ENCODE results near the gene PLD1.
A peak's percentile ranks its signal among the peaks of the same experiment; 100 is the strongest.
"Not testable (repeated sequence)": the region's sequence is repeated elsewhere in the genome, so short reads cannot be mapped to it uniquely, and the experiment has no call there.

Gene PLD1

GRCh38 chr3:171584100-171584499, 226.2 kb downstream of the PLD1 start:
- DNase-seq = no peak
- no peak for TF ChIP-seq GATA1 (IDR thresholded peaks at IDR 0.05; ENCODE audit: low read depth, low read length)
- TF ChIP-seq POLR2A (IDR thresholded peaks at IDR 0.05; ENCODE audit: low read length) = no peak

GRCh38 chr3:171574556-171575240, 235.6 kb downstream of the PLD1 start:
- DNase-seq = no peak
- TF ChIP-seq POLR2A (IDR thresholded peaks at IDR 0.05; ENCODE audit: low read length) (no peak), GATA1 (IDR thresholded peaks at IDR 0.05; ENCODE audit: low read depth, low read length) (no peak)

GRCh38 chr3:171569571-171570132, 240.6 kb downstream of the PLD1 start:
- DNase-seq = no peak
- no peak for TF ChIP-seq GATA1 (IDR thresholded peaks at IDR 0.05; ENCODE audit: low read depth, low read length)
- no peak for TF ChIP-seq POLR2A (IDR thresholded peaks at IDR 0.05; ENCODE audit: low read length)

GRCh38 chr3:171568766-171569165, 241.5 kb downstream of the PLD1 start:
- no peak for TF ChIP-seq GATA1 (IDR thresholded peaks at IDR 0.05; ENCODE audit: low read depth, low read length)
- TF ChIP-seq POLR2A (IDR thresholded peaks at IDR 0.05; ENCODE audit: low read length) = no peak
- DNase-seq = no peak

GRCh38 chr3:171566803-171567422, 243.4 kb downstream of the PLD1 start:
- TF ChIP-seq GATA1 (IDR thresholded peaks at IDR 0.05; ENCODE audit: low read depth, low read length) = no peak
- TF ChIP-seq POLR2A (IDR thresholded peaks at IDR 0.05; ENCODE audit: low read length) = no peak
- DNase-seq = peak; percentile 54 to 76

GRCh38 chr3:171565481-171566058, 244.7 kb downstream of the PLD1 start:
- no peak for TF ChIP-seq GATA1 (IDR thresholded peaks at IDR 0.05; ENCODE audit: low read depth, low read length)
- TF ChIP-seq POLR2A (IDR thresholded peaks at IDR 0.05; ENCODE audit: low read length) = no peak

GRCh38 chr3:171564748-171565480, 245.4 kb downstream of the PLD1 start:
- DNase-seq = no peak
- TF ChIP-seq POLR2A (IDR thresholded peaks at IDR 0.05; ENCODE audit: low read length) = no peak
- TF ChIP-seq GATA1 (IDR thresholded peaks at IDR 0.05; ENCODE audit: low read depth, low read length) = no peak

More at GRCh38 chr3:171565481-171566058, 244.7 kb downstream of the PLD1 start:
- DNase-seq = no peak

GRCh38 chr3:171563298-171563697, 247.0 kb downstream of the PLD1 start:
- peak in 1 of 2 experiments; percentile 8 for DNase-seq
- TF ChIP-seq GATA1 (IDR thresholded peaks at IDR 0.05; ENCODE audit: low read depth, low read length) (no peak), POLR2A (IDR thresholded peaks at IDR 0.05; ENCODE audit: low read length) (no peak)

GRCh38 chr3:171562459-171562858, 247.8 kb downstream of the PLD1 start:
- not testable (repeated sequence) for DNase-seq

- no peak for TF ChIP-seq POLR2A (IDR thresholded peaks at IDR 0.05; ENCODE audit: low read length)
- no peak for TF ChIP-seq GATA1 (IDR thresholded peaks at IDR 0.05; ENCODE audit: low read depth, low read length)
- no peak for DNase-seq
Observed at GRCh38 chr3:171561596-171562323, 248.5 kb downstream of the PLD1 start.

GRCh38 chr3:171559586-171559985, 250.7 kb downstream of the PLD1 start:
- DNase-seq = no peak
- TF ChIP-seq POLR2A (IDR thresholded peaks at IDR 0.05; ENCODE audit: low read length) (no peak), GATA1 (IDR thresholded peaks at IDR 0.05; ENCODE audit: low read depth, low read length) (no peak)

GRCh38 chr3:171558188-171558696, 252.0 kb downstream of the PLD1 start:
- no peak for DNase-seq
- TF ChIP-seq GATA1 (IDR thresholded peaks at IDR 0.05; ENCODE audit: low read depth, low read length) = no peak
- TF ChIP-seq POLR2A (IDR thresholded peaks at IDR 0.05; ENCODE audit: low read length) = no peak

GRCh38 chr3:171557173-171557572, 253.1 kb downstream of the PLD1 start:
- no peak for DNase-seq
- TF ChIP-seq GATA1 (IDR thresholded peaks at IDR 0.05; ENCODE audit: low read depth, low read length) (no peak), POLR2A (IDR thresholded peaks at IDR 0.05; ENCODE audit: low read length) (no peak)
